Peyer's patch (tissue), 4 donors: Measurements from ENCODE around the gene OS9.

Experiments
- POLR2A ChIP-seq, 2 donors: fragments of 450-650 bp; IDR thresholded peaks; one replicate each; pipeline ENCODE4 v1.5.1; 2017; ENCODE audit warnings: antibody characterized with exemption in 2 of 2, mild to moderate bottlenecking in 2 of 2, moderate library complexity in 2 of 2
- TF ChIP-seq, protein P1 (sequence below), 6 experiments: fragments of 450-650 bp in 4 of 6; fragments of 200-600 bp in 2 of 6; sonication (generic) in 1 of 6; IDR thresholded peaks; one replicate each; pipeline ENCODE4 v1.5.1; 2017 to 2019; ENCODE audit warnings: antibody characterized with exemption in 6 of 6, mild to moderate bottlenecking in 3 of 6, moderate library complexity in 1 of 6

DNA sequence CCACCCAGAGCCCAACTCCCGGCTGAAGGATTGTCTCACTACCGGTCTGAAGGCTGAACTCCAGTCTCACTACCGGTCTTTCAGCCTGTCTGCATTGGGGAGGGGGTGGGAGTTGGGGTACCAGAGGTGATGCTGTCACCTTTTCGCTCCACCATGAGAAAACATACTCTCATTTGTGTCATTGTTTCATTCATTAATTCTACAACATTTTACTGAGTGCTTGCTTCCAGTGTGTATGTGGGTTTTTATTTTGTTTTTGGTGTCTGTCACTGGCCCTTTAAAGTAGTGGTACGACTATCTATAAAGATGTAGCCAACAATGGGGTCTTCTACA, 58.7 kb downstream of the OS9 start:
- TF ChIP-seq, protein P1, sequence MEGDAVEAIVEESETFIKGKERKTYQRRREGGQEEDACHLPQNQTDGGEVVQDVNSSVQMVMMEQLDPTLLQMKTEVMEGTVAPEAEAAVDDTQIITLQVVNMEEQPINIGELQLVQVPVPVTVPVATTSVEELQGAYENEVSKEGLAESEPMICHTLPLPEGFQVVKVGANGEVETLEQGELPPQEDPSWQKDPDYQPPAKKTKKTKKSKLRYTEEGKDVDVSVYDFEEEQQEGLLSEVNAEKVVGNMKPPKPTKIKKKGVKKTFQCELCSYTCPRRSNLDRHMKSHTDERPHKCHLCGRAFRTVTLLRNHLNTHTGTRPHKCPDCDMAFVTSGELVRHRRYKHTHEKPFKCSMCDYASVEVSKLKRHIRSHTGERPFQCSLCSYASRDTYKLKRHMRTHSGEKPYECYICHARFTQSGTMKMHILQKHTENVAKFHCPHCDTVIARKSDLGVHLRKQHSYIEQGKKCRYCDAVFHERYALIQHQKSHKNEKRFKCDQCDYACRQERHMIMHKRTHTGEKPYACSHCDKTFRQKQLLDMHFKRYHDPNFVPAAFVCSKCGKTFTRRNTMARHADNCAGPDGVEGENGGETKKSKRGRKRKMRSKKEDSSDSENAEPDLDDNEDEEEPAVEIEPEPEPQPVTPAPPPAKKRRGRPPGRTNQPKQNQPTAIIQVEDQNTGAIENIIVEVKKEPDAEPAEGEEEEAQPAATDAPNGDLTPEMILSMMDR (IDR thresholded peaks at IDR 0.05), result no peak
- no peak for TF ChIP-seq POLR2A (IDR thresholded peaks at IDR 0.05)
